Spleen (tissue), 7 donors: ENCODE results near the gene MNS1.

Source experiments
- POLR2AphosphoS5 ChIP-seq, 3 donors: sonication (generic); formaldehyde crosslinking; IDR thresholded peaks; one replicate each; pipeline ENCODE4 v1.5.1; 2017; ENCODE audit warnings: antibody characterized with exemption in 3 of 3
- TF ChIP-seq, protein P1 (sequence below), 11 experiments: fragments of 200-600 bp in 7 of 11; fragments of 450-650 bp in 4 of 11; sonication (generic) in 4 of 11; IDR thresholded peaks in 8 of 11; conservative IDR thresholded peaks in 3 of 11; 1 replicate in 7 of 11; 2 replicates in 4 of 11; pipeline versions ENCODE4 v1.4.0 to v1.8.0; 2016 to 2021; ENCODE audit warnings: antibody characterized with exemption in 11 of 11, inconsistent platforms in 4 of 11, mild to moderate bottlenecking in 1 of 11
- donor health status: DM: no; HTN: no; CAD: no; lungs with moderate emphysema.
- donor health status: DM: no; HTN: no; CAD: no.
- donor health status: DM: no; HTN: no; CAD: no.

DNA sequence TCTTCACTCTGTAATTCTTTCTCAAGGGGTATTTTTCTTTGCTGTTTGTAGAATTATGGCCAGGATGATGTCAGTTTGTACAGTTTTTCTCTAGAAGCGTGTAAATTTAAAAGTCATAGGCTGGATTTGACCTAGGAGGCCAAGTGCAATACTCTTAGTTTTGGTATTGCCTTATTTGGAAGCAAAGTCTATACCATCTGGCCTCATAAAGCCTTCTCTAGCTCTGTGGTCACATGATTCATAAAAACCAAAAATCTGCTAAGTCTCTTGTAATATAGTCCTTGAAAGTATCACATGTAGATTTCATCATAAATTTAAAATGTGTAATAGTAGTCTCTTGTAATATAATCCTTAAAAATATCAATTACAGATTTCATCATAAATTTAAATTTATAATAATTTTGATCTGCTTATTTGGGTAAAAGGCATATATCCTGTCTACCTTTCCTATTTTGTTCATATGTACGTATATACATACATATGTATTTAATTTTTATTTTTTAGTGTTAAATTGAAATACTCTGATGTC is 74.1 kb downstream of the MNS1 start:
- TF ChIP-seq, protein P1, sequence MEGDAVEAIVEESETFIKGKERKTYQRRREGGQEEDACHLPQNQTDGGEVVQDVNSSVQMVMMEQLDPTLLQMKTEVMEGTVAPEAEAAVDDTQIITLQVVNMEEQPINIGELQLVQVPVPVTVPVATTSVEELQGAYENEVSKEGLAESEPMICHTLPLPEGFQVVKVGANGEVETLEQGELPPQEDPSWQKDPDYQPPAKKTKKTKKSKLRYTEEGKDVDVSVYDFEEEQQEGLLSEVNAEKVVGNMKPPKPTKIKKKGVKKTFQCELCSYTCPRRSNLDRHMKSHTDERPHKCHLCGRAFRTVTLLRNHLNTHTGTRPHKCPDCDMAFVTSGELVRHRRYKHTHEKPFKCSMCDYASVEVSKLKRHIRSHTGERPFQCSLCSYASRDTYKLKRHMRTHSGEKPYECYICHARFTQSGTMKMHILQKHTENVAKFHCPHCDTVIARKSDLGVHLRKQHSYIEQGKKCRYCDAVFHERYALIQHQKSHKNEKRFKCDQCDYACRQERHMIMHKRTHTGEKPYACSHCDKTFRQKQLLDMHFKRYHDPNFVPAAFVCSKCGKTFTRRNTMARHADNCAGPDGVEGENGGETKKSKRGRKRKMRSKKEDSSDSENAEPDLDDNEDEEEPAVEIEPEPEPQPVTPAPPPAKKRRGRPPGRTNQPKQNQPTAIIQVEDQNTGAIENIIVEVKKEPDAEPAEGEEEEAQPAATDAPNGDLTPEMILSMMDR (IDR thresholded peaks at IDR 0.05 in 8 of 11, conservative IDR thresholded peaks at IDR 0.05 in 3 of 11), result no peak
- TF ChIP-seq POLR2AphosphoS5 (IDR thresholded peaks at IDR 0.05), result no peak
